Heart right ventricle (tissue), 16 donors: Measurements from ENCODE around the gene GPR25. TPM values are rescaled to one million over a fixed set of nuclear protein-coding genes. Genes with fewer than 3 reads are reported as not detected.

Experiments used
- ATAC-seq, 8 donors: fragments of 200-7000 bp; cut with Tn5 transposase; one replicate each; pipeline ENCODE4 v1.9.1; 2020; ENCODE audit warnings: mild to moderate bottlenecking in 8 of 8, moderate library complexity in 8 of 8, moderate number of reproducible peaks in 1 of 8
- DNase-seq, 2 donors: peaks; one replicate each; pipeline ENCODE4 v3.0.0-alpha.2; 2020
- H3K27ac ChIP-seq, 10 donors: fragments of 200-600 bp; sonication (generic) in 2 of 10; one replicate each; pipeline versions ENCODE4 v1.5.0 to v1.8.0; 2020 to 2022; ENCODE audit warnings: mild to moderate bottlenecking in 3 of 10
- H3K27me3 ChIP-seq, 7 donors: fragments of 200-600 bp; one replicate each; pipeline ENCODE4 v1.8.0; 2021 to 2022; ENCODE audit warnings: mild to moderate bottlenecking in 2 of 7
- H3K36me3 ChIP-seq, 9 donors: fragments of 200-600 bp; sonication (generic) in 1 of 9; one replicate each; pipeline versions ENCODE4 v1.5.0 to v1.8.0; 2020 to 2022; ENCODE audit warnings: mild to moderate bottlenecking in 2 of 9
- H3K4me1 ChIP-seq, 9 donors: fragments of 200-600 bp; sonication (generic) in 1 of 9; one replicate each; pipeline versions ENCODE4 v1.5.0 to v1.8.0; 2020 to 2022; ENCODE audit warnings: mild to moderate bottlenecking in 4 of 9
- H3K4me3 ChIP-seq, 10 donors: fragments of 200-600 bp; sonication (generic) in 2 of 10; one replicate each; pipeline versions ENCODE4 v1.5.0 to v1.8.0; 2020 to 2022; ENCODE audit warnings: mild to moderate bottlenecking in 7 of 10, moderate library complexity in 2 of 10
- H3K9me3 ChIP-seq, 11 donors: fragments of 200-600 bp in 10 of 11; sonication (generic) in 2 of 11; one replicate each; pipeline versions ENCODE4 v1.5.0 to v1.8.0; 2013 to 2022; ENCODE audit warnings: mild to moderate bottlenecking in 2 of 11, control low read depth in 1 of 11, moderate library complexity in 1 of 11
- CTCF ChIP-seq, 9 donors: fragments of 200-600 bp; sonication (generic) in 2 of 9; IDR thresholded peaks; one replicate each; pipeline versions ENCODE4 v1.5.0 to v1.8.0; 2021 to 2022; ENCODE audit warnings: antibody characterized with exemption in 9 of 9, mild to moderate bottlenecking in 5 of 9, moderate library complexity in 1 of 9
- WGBS, 2 donors: extraction: QIAGEN DNeasy Blood & Tissue Kit; methylation state at CpG; one replicate each; pipeline ENCODE4 v1.1.7; 2013; ENCODE audit warnings: inconsistent platforms in 1 of 2; 5-methylcytosine and 5-hydroxymethylcytosine counted together
- intact Hi-C, 10 donors: fragments of 100-400 bp; cut with DNase I; formaldehyde crosslinking; loops; one replicate each; pipeline versions ENCODE4 v1.11.1 to v1.14.2; 2022
- polyA plus RNA-seq, 2 donors: library from polyadenylated mRNA; stranded (reverse); fragments of 200-250 nt; gene quantifications; one replicate each; pipeline ENCODE4 v1.2.3, GENCODE V29; 2013
- total RNA-seq, 10 donors: library from RNA; stranded (reverse); fragmentation: NEBNext Ultra II Directional in 3 of 10; extraction: Animal tissue kit (Norgen Biotek cat#: 25700) in 3 of 10; gene quantifications; one replicate each; pipeline versions ENCODE4 v1.2.1 to v1.2.4, GENCODE V29; 2021 to 2023
- donor health status: Arrhythmogenic right ventricular cardiomyopathy.
- donor health status: ischemic (EF 13 %, LVEDD 7.1; RV severe dilation, severe dysfunction).
- donor health status: healthy with polysubstance abuse.
- donor health status: DM: no; HTN: yes; CAD: no.
- donor health status: DM: no; HTN: no; CAD: no.
- donor health status: ischemic (EF 25% LVEDD 6.9; RV normal size, moderate dysfunction).
- donor health status: ischemic (EF 25% LVEDD 5.7; RV mildly dilated, moderate dysfunction).
- donor health status: healthy.
- donor health status: DM: yes; HTN: yes; CAD: no.
- donor health status: Ischemic cardiomyopathy.
- donor health status: ischemic (EF 35%, LVEDD 5.7; RV mildly dilated, moderate dysfunction).
- donor health status: nonischemic (EF 11% LVEDD 7.7; RV severe dilation, severe dysfunction).
- donor health status: DM: yes; HTN: yes; CAD: no.
- donor health status: PGD.
- donor health status: ischemic (EF 29% LVEDD 5.4; RV normal size, mild dysfunction).
- donor health status: nonischemic (EF 23%, LVEDD 6.1; RV moderate dilation, normal function).

The GPR25 gene
- total and polyA plus RNA-seq, 12 donors: not detected

GRCh38 chr1:200905411-200906052, 32.8 kb downstream of the GPR25 start:
- no peak overlapping the region for H3K4me3 ChIP-seq
- H3K27me3 ChIP-seq: peaks cover 0 to 6% (median 0%) of the 10 kb centered on the region in 7 donors
- H3K9me3 ChIP-seq: no peaks in the 10 kb centered on the region
- no peak for DNase-seq
- peaks cover 0 to 14% (median 0%) of the 10 kb centered on the region in 9 donors for H3K4me1 ChIP-seq
- no peak for TF ChIP-seq CTCF (IDR thresholded peaks at IDR 0.05)
- H3K27ac ChIP-seq: no peak overlapping the region
- ATAC-seq: no peak
- intact Hi-C loops: loop anchor here in 1 of 10 donors (10.0 kb wide), 1 partner anchor 139 kb away; no protein-coding TSS in a partner anchor
- H3K36me3 ChIP-seq: no peaks in the 10 kb centered on the region
- 86% methylated on average over 4 of the region's 4 CpGs for WGBS, 2 donors

GRCh38 chr1:200906491-200906890, 33.7 kb downstream of the GPR25 start:
- Histone ChIP-seq H3K27me3 (peaks cover 0 to 6% (median 0%) of the 10 kb centered on the region in 7 donors), H3K9me3 (no peaks in the 10 kb centered on the region), H3K4me3 (no peak overlapping the region), H3K4me1 (peaks cover 0 to 14% (median 0%) of the 10 kb centered on the region in 9 donors), H3K36me3 (no peaks in the 10 kb centered on the region), H3K27ac (no peak overlapping the region)
- DNase-seq (no peak), ATAC-seq (no peak)
- WGBS, 2 donors: 86 to 94% methylated on average over 2 of the region's 2 CpGs
- intact Hi-C loops: loop anchor here in 1 of 10 donors (10.0 kb wide), 1 partner anchor 138 kb away; no protein-coding TSS in a partner anchor
- no peak for TF ChIP-seq CTCF (IDR thresholded peaks at IDR 0.05)

- Histone ChIP-seq H3K36me3 (no peaks in the 10 kb centered on the region), H3K27ac (no peak overlapping the region), H3K9me3 (no peaks in the 10 kb centered on the region), H3K4me3 (no peak overlapping the region), H3K27me3 (peaks cover 0 to 6% (median 0%) of the 10 kb centered on the region in 7 donors), H3K4me1 (peaks cover 0 to 14% (median 0%) of the 10 kb centered on the region in 9 donors)
- TF ChIP-seq CTCF (IDR thresholded peaks at IDR 0.05): no peak
- no peak for ATAC-seq
- intact Hi-C loops: loop anchor here in 1 of 10 donors (10.0 kb wide), 1 partner anchor 137 kb away; no protein-coding TSS in a partner anchor
- DNase-seq: no peak
- WGBS, 2 donors: 83 to 85% methylated on average over 5 of the region's 5 CpGs
Observed at GRCh38 chr1:200907611-200908097, 34.9 kb downstream of the GPR25 start.

GRCh38 chr1:200908191-200908868, 35.5 kb downstream of the GPR25 start:
- DNase-seq (no peak), ATAC-seq (no peak)
- TF ChIP-seq CTCF (IDR thresholded peaks at IDR 0.05): no peak
- Histone ChIP-seq H3K36me3 (no peaks in the 10 kb centered on the region), H3K4me1 (peaks cover 0 to 14% (median 0%) of the 10 kb centered on the region in 9 donors), H3K27me3 (peaks cover 0 to 6% (median 0%) of the 10 kb centered on the region in 7 donors), H3K9me3 (no peaks in the 10 kb centered on the region), H3K27ac (no peak overlapping the region), H3K4me3 (no peak overlapping the region)
- intact Hi-C loops: loop anchor here in 1 of 10 donors (10.0 kb wide), 1 partner anchor 136 kb away; no protein-coding TSS in a partner anchor
- 87% methylated on average over 6 of the region's 6 CpGs for WGBS, 2 donors
